Activated CD4-positive, alpha-beta T cell treated with anti-CD3 and anti-CD28 coated beads, Interleukin-2, amount 50 U/mL, for 1 hour (primary cell): ENCODE data around the gene TNS3.

Experiments used
- DNase-seq: peaks from one replicate; pipeline ENCODE4 v3.0.0-alpha.2; 2020

Gene TNS3

DNA sequence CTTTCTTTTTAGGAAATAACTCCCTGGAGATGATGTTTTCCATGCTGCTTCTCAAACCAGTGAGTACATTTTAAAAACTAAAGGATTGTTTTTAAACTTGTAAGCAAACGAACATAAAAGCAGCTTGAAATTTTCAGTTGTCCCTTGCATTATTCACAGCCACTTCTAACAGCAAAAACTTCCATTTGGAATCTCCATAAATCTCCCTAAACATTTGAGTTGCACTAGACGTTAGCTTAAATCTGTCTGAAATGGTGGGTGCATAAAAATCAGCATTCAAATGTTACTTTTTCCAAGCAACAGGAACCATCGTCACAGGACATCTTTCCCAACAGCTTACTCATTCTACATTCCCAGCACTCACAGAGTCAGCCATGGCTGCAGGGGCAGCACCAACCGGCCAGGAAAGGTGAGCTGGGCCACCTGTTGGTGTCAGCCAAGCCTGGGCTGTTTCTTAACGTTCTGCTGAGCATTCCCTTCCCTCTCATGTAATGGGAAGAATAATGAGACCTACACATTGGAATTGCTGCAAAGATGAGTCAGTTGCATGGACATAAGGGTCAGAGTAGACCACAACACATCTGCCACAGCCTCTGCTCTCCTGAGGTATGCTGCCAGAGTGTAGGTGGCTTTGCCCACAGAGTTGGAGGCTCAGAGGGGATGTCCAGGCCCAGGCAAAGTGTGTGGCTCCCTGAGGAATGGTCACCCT, 163.2 kb downstream of the TNS3 start:
- no peak for DNase-seq

- DNase-seq = no peak
Measured at GRCh38 chr7:47416492-47417480, 165.1 kb downstream of the TNS3 start.

GRCh38 chr7:47415318-47416212, 166.3 kb downstream of the TNS3 start:
- DNase-seq = no peak

DNA sequence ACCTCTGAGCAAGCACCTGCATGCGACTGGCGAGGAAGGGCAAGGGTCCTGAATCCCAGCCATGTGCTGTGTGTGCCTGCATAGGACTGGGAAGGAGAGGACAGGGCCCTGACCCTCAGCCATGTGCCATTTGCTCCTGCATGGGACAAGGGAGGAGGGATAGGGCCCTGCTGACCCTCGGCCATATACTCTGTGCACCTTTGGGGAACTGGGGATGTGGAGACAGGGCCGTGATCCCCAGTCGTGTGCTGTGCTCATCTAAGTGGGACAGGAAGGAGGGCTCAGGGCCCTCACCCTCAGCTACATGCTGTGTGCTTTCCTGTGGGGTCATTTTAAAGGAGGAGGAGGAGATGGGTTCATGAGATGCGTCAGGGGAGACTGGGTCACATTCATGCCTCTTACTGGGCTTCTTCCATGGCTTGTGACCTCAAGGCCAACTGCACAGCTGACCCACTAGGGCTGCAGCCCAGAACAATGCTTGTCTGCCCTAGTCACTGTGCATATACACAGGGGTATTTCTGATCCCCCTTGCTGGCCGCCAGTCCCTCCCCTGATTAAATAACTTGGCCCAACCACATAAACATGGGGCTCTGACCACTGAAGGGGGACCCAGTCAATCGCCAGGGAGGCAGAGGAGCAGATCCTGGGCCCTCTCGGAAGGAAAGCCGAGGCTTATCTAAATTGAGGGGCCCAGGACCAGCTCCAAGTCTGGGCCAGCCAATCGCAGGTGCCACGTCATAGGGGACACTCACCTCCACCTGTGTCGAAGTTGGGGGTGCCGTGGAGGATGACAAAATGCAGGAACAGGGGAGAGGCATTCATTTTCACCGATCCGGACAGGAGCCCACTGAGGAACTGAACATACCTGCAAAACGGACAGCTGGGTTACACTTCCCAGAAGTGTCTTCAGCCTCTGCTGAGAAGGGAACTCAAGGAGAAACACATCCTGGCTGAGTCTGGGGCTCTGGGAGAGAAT, 167.3 kb downstream of the TNS3 start:
- DNase-seq = no peak

DNA sequence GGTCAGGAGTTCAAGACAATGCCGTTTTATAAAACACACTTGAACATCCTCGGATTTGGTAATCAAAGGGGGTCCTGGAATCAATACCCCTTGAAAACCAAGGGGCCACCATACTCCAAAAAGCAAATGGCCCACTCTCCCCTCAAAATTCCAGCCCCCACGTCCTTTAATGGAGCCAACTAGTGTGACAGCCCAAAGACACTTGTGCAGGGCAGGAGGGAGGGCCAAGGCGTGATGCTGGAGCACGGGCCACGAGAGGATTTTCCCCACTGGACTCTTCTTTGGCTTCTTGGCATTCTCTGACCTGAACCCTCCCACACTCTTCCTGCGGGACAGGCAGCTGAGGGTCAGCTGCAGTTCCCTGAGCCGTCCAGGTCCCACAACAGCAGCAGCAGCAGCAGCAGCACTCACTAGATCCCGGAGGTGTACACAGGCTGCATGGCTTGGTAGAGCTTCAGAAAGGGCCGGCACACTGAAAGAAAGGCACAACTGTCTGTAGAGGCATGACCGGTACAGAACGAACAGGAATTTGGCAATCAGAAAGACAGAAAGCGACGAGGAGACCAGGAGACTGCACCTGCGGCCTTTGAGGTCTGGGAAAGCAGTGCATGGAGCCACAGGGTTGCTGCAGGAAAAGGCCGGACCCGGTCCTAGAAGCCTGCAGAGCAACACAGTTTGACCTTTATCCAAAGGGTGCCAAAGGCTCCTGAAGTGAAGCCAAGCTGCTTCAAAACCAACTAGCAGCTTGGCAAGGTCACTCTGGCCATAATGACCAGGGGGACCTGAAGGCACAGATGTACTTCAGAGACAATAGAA, 168.2 kb downstream of the TNS3 start:
- no peak for DNase-seq

DNA sequence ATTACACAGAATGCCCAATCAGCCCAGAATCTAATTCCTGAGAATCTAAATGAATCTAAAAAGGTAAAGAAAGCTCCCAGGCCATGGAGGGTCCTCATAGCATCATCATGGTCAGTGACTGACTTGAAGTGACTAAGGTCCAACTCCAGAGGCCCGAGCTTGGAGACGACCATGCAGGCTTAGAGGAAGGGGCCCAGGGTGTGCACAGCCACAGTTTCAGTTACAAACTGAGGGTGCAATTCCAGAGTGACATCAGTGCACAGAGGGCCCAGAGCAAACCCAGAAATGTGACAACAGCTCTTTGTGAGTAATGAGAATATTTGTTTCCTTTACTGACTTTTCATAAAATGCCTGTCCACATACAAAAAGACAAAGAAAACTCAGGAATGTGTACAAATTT, 170.0 kb downstream of the TNS3 start:
- no peak for DNase-seq

DNA sequence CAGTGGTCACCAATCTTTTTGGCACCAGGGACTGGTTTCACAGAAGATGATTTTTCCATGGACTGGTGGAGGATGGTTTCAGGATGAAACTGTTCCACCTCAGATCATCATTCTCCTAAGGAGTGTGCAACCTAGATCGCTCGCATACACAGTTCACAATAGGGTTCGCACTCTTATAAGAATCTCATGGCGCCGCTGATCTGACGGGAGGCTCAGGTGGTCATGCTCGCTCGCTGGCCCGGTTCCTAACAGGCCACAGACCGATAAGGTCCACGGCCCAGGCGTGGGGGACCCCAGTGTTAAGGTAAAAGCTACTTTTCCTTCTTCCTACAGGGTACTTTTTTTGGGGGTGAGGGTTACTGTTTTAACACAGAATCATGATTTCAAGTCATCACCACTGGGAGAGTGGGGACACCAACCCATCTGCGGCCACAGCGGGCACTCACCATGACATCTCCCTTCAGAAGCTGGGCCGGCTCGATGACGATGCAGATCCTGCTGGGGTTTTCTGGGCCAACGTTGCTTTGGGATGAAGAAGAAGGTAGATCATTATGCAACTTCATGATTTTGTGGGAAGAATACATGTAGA, 170.5 kb downstream of the TNS3 start:
- DNase-seq = no peak

DNA sequence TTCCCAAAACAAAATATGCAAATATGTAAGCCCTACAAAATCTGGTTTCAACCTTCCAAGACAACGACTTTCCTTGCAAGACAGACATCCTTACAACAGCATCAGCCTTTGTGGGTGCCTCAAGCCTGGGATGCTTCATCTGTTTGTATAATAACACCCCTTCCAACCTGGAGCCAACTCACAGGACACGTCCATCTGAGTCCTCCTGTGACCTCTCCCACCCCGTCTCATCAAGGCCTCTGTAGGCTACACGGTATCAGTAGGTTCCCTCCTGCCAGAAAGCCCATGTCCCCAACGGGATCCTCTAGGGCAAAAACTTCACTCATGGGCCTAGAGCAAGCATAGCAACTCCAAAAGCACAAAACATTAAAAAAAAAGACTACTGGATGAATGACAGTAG, 173.2 kb downstream of the TNS3 start:
- no peak for DNase-seq

- DNase-seq = no peak
Measured at GRCh38 chr7:47407821-47408674, 173.9 kb downstream of the TNS3 start.

GRCh38 chr7:47407136-47407535, 174.8 kb downstream of the TNS3 start:
- no peak for DNase-seq

- no peak for DNase-seq
Measured at GRCh38 chr7:47406801-47407129, 175.1 kb downstream of the TNS3 start.

DNA sequence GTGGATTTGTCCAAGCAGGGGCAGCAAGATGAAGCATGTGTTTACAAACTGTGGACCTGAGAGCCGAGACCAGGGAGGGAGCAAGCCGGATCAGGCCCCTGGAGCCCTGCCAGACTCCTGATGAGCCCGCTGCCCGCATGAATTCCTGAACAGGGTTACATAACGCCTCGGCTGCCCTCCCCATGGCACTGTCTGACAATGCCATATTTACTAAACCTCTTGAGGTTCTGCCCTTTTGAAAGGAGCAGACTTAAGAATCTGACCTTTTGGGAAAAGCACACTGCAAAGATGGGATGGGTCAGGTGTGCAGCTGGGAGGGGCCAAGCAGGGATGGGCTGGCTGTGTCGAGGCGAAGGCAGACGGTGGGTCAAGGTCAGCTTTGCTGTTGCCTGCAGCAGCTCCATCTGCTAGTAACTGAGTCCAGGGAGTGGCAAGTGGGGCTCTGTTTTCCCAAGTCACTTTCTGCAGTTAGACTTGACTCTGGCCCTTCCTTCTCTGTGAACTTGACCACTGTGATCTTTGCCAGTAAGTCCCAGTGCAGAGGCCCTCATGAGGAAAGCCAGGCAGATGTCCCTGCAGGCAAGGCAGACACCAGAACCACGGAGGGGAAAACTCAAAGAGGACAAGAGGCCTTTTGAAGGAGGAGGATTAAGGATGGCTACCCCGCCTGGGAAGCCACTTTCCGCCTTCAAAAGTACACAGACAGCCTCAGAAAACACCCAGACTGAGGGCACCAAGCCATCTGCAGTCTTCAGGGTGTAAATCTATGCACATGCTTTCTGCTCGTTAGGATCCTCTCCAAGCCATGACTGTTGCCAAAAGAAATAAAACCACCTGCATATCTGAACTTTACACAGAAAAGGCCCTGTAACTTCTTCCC, 175.8 kb downstream of the TNS3 start:
- no peak for DNase-seq

- no peak for DNase-seq
Measured at GRCh38 chr7:47405286-47405904, 176.5 kb downstream of the TNS3 start.

DNA sequence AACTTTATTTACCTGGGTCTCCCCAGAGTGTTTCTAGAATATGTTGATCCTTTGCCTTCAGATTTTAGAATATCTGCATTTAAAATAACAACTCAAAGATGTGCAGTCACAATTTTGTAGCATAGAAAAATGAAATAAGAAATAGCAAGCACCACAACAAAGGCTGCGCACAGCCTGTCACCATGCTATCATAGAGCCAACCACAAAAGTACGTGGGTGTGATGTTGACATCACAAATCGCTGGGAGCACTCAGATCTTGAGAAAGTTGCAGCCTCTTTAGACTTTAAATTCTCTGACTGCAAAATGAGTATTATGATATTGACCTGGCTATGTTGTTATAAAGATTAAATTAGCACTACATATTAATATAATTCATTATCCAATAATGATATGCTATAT, 177.9 kb downstream of the TNS3 start:
- no peak for DNase-seq

GRCh38 chr7:47402941-47403866, 178.7 kb downstream of the TNS3 start:
- DNase-seq = no peak

DNA sequence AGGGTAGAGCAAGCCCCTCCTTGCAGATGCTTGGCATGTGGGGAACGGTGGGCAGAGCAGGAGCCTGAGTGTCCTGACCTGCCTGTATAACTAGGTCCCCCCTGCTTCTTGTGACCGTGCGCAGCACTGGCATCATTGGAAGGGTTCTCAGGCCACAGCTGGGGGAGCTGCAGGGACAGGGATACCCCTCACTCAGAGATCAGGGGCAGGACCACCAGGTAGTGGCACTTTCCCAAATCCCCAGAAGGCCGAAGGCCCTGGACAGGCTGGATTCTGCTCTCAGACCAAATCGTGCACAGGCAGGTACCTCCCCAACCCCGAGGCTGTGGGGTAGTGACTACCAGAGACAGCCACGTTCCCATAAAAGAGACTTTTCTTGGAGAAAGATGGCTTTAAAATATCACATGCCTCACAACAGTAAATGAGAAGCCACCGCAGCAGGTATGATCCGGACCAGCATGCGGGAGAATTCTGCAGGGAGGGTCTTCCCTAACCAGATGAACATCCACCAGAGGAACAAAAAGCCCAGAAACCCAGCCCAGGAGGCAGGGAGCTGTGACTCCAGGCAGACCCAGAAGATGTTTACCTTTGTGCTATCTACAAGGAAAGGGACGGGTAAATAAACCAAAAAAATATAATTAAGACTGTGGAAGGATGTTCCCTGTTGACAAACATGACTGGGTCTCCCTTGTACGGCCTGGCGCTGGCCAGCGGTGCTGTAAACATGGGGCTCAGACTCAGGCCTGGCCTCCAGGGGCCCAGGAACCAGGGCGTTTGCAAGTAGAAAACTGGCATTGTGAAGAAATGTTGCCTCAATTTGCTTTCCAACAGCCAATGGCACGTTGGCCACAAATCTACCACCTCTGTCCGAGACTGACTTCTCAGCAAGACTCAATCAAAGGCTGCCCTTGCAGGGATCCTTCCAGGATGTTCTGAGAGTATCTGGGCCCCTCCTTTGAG, 180.0 kb downstream of the TNS3 start:
- no peak for DNase-seq
